AG09309 (cell line): Measurements from ENCODE around the gene FAM76A.

Source experiments
- DNase-seq: peaks from one replicate; pipeline ENCODE4 v3.0.0-alpha.2; 2010; ENCODE audit warnings: low read depth
- H3K4me3 ChIP-seq: 2 replicates; pipeline ENCODE4 v1.5.1; 2011; ENCODE audit warnings: mild to moderate bottlenecking, low read depth, low read length, moderate library complexity; ENCODE audit not compliant: control insufficient read depth
- TF ChIP-seq, protein P1 (sequence below): IDR thresholded peaks from 2 replicates; pipeline ENCODE4 v1.5.1; 2011; ENCODE audit warnings: mild to moderate bottlenecking, low read depth, low read length, inconsistent platforms; ENCODE audit not compliant: insufficient read depth, control insufficient read depth; ENCODE audit errors: missing control alignments

FAM76A gene

GRCh38 chr1:27710574-27710973 lies 15.2 kb upstream of the FAM76A start:
- no peak for DNase-seq
- TF ChIP-seq, protein P1, sequence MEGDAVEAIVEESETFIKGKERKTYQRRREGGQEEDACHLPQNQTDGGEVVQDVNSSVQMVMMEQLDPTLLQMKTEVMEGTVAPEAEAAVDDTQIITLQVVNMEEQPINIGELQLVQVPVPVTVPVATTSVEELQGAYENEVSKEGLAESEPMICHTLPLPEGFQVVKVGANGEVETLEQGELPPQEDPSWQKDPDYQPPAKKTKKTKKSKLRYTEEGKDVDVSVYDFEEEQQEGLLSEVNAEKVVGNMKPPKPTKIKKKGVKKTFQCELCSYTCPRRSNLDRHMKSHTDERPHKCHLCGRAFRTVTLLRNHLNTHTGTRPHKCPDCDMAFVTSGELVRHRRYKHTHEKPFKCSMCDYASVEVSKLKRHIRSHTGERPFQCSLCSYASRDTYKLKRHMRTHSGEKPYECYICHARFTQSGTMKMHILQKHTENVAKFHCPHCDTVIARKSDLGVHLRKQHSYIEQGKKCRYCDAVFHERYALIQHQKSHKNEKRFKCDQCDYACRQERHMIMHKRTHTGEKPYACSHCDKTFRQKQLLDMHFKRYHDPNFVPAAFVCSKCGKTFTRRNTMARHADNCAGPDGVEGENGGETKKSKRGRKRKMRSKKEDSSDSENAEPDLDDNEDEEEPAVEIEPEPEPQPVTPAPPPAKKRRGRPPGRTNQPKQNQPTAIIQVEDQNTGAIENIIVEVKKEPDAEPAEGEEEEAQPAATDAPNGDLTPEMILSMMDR = no peak
- no peak overlapping the region for H3K4me3 ChIP-seq

DNA sequence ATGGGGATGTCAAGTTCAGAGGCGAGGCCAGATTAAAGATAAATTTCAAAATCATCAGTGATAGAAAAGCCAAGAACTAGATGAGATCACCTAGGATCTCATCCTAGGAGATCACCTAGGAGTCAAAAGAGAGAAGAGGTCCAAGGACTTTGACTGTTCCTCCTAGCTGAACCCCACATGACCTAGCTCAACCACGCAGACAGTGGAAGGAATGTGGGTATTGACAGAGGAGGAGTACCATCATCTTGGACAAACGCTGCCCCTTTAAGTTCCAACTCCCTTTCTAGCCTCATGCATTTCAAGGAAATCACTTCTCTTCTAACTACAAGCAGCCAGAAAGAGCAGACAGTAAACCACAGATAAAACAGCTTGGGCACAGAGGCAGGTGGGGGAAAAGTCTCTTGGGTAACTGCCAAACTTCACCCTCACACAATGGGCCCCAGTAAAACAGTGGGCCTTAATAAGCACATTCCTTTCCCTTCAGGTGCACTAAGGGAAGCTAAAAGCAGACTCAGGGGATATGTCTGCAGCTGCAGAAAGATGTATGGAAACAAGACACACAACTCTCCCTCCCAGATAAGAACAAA lies 12.5 kb upstream of the FAM76A start:
- H3K4me3 ChIP-seq = no peak overlapping the region
- DNase-seq = no peak
- TF ChIP-seq, protein P1 = no peak

DNA sequence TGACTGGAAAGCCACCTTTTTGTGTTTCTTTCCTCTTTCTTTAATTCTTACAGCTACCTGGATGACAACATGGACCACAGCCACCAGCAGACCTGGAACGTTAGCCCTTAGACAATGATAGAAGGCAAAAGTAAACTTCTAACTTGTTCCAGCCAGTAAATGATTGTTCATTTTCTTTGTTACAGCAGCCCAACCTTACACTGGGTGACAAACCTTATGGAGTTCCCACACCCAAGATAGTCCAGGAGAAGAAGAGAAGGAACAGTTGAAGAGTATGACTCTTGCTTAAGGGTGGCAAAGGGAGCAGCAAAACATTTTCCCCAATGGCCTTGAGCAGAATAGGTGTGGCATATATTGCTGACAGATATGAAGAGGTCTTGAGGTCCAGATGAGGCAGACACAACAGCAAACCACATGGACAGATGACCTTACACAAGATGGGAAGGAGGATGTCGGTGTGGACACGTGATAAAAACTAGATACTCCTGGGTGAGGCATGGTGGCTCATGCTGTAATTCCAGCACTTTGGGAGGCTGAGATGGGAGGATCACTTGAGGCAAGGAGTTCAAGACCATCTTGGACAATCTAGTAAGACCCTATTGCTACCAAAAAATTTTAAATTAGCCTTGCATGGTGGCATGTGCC lies 11.8 kb upstream of the FAM76A start:
- no peak overlapping the region for H3K4me3 ChIP-seq
- TF ChIP-seq, protein P1 = no peak
- DNase-seq = no peak

DNA sequence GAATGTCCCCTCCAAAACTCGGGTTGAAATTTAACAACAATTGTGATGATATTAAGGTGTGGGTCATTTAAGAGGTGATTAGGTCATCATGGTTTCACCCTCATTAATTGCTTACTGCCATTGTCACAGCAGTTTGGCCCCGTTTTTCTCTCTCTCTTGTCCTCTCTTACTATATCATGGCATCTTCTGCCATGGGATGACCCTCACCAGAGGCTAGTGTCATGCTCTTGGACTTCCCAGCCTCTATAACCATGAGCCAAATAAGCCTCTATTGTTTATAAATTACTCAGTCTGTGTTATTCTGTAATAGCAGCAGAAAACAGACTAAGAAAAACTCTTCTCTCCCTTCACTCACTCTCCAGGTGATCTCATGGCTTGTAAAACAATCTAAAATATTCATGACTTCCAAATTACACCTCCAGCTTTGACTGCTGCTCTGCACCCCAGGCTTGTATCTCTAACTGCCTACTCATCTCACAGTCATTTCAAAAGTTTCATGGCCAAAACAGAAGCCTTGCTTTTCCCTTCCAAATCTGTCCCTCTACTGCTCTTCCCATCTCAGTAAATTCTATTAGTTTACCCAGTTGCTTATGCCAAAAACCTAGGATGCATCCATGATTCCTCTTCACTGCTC lies 9.4 kb upstream of the FAM76A start:
- DNase-seq = no peak
- no peak overlapping the region for H3K4me3 ChIP-seq
- TF ChIP-seq, protein P1 = no peak

GRCh38 chr1:27719286-27720251 lies 6.2 kb upstream of the FAM76A start:
- TF ChIP-seq, protein P1 = peak; percentile 44
- no peak for DNase-seq
- no peak overlapping the region for H3K4me3 ChIP-seq

GRCh38 chr1:27724961-27725373 lies 794 bp upstream of the FAM76A start:
- TF ChIP-seq, protein P1 = no peak
- no peak for DNase-seq
- H3K4me3 ChIP-seq = peak overlapping the region; percentile 46
